ENCODE results near the gene CATSPERB. TPM values are rescaled to one million over a fixed set of nuclear protein-coding genes. Genes with fewer than 3 reads are reported as not detected.

Gene CATSPERB, protein sequence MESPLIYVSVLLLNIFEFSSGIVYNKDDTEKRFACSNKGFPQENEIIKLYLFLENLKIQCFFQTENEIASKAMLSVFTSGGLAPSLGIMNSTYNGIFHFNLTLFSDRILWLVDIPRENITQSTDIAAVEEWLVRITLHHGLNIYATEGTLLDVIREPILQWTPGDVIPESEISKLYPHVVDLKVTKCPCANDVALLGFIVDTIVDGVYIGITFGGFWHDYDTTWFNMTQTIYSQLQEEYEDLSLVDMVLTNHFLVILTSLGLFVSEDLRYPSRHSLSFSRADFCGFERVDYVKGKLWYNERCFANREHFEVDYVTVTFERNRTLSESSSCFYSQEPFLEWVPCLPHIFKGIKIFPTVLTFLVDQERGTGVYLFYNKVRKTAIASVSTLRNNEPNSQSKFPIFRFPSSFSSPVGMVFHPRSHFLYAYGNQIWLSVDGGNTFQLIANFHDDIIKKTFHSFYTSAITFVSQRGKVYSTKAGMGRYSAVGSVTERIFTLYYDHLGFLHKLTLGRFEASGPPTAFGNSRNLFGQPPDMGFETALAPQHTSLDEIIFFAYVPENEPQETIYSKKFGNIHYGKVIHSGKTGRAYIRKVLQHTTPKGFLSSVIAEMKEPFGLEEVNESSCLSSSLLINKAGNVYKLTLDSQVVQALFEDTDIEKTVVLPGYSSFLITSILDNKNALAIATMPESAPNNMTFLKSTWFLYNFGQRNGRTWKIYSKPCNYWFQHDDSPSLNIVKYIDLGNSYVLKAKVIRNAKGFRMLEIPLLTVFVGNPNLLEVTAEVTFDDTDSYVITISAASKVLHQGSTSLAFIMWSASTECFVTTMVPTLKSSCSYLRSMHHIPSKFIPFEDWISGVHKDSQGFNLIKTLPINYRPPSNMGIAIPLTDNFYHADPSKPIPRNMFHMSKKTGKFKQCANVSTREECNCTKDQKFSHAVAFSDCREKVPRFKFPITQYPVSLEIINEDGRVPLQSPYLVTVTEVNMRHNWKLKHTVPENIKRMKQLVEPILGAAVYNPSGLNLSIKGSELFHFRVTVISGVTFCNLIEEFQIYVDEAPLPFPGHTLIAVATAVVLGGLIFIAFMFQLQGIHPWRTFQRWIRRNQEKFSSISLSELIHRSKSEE
- total RNA-seq (ENCODE audit: low replicate concordance), result 2.0 and 2.5 TPM in 2 replicates
- long read RNA-seq, partial matches to known transcripts, result 0 of 1 reads
- long read RNA-seq, other reads (novel, unspliced or antisense), result 1 of 1 reads

DNA sequence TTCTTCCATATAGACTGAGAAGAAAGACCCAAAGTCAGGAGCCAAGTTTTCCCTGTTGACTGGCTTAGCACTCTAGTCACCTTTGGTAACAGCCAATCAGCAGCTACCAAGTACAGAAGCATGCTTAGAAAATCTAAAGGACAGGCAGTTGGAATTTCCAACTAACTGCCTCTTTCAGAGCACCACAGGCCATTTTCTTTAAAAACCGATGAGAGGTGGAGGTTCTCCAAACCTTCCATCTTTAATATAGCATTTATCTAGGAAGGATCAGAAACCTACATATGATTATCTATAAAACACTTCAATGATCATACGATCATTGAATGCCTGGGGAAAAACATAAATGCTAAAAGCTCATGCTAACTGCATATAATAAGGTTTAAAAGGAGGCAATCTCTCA is at the start of gene CATSPERB:
Gene CATSPERB (minus strand): TSS at position 101 of the 400 bp plus-strand sequence. CDS start 2,607 bp downstream, outside the sequence.
- Mint-ChIP-seq H3K27me3 (no peaks in the 10 kb centered on the region), H3K36me3 (no peaks in the 10 kb centered on the region), H3K4me1 (ENCODE audit: unreplicated experiment) (peaks cover 7% of the 10 kb centered on the region), H3K9me3 (no peaks in the 10 kb centered on the region), H3K4me3 (peak within 1 kb of the TSS; percentile 24), H3K27ac (peak within 1 kb of the TSS; percentile 21)
- TF ChIP-seq, protein P1, sequence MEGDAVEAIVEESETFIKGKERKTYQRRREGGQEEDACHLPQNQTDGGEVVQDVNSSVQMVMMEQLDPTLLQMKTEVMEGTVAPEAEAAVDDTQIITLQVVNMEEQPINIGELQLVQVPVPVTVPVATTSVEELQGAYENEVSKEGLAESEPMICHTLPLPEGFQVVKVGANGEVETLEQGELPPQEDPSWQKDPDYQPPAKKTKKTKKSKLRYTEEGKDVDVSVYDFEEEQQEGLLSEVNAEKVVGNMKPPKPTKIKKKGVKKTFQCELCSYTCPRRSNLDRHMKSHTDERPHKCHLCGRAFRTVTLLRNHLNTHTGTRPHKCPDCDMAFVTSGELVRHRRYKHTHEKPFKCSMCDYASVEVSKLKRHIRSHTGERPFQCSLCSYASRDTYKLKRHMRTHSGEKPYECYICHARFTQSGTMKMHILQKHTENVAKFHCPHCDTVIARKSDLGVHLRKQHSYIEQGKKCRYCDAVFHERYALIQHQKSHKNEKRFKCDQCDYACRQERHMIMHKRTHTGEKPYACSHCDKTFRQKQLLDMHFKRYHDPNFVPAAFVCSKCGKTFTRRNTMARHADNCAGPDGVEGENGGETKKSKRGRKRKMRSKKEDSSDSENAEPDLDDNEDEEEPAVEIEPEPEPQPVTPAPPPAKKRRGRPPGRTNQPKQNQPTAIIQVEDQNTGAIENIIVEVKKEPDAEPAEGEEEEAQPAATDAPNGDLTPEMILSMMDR (conservative IDR thresholded peaks at IDR 0.05), result no peak
- DNase-seq (ENCODE audit: extremely low spot score, unreplicated experiment), result no peak

DNA sequence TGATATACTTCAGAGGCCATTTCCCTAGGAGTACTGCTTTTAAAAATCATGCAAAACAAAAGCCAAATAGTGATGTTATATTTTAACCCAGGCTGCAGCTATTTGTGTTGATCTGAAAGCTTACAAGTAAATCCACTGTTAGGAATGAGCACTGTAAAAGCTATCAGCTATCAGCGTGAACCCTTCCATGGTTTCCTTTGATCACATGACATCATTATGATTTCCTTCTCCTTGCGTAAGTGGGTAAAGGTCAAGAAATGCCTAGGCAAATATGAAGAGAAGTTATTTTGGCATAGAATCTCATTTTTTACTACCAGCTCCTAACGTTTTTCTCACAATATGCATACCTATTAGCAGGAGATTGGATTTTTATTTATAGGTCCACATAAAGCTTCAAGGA is 48.6 kb upstream of the CATSPERB start:
- no peak overlapping the region for H3K27ac Mint-ChIP-seq
- H3K4me3 Mint-ChIP-seq, result no peak overlapping the region
- no peaks in the 10 kb centered on the region for H3K36me3 Mint-ChIP-seq
- H3K27me3 Mint-ChIP-seq, result no peaks in the 10 kb centered on the region
- H3K4me1 Mint-ChIP-seq (ENCODE audit: unreplicated experiment), result no peaks in the 10 kb centered on the region
- DNase-seq (ENCODE audit: extremely low spot score, unreplicated experiment), result no peak
- H3K9me3 Mint-ChIP-seq, result no peaks in the 10 kb centered on the region
- TF ChIP-seq, protein P1 (conservative IDR thresholded peaks at IDR 0.05), result no peak

DNA sequence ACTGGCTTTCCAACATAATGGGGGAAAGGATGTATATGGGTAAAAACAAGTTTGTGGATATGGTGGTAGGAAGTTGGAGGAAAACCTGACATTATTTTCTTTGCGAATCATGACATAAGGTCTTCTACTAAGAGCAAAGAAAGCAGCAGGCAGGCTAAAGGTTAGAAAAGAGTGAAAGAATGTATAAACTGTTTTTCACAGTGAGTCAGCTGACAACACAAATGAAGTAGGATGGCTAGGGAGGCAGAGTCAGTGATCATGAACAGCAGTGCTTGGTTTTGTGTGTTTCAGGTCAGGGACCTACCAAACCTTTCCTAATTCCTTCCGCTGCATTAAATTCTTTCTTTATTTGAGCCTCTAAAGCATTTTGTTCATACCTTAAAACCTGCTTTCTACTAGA is 46.3 kb upstream of the CATSPERB start:
- H3K4me1 Mint-ChIP-seq (ENCODE audit: unreplicated experiment), result no peaks in the 10 kb centered on the region
- no peaks in the 10 kb centered on the region for H3K27me3 Mint-ChIP-seq
- H3K4me3 Mint-ChIP-seq, result no peak overlapping the region
- H3K27ac Mint-ChIP-seq, result no peak overlapping the region
- H3K36me3 Mint-ChIP-seq, result no peaks in the 10 kb centered on the region
- TF ChIP-seq, protein P1 (conservative IDR thresholded peaks at IDR 0.05), result no peak
- no peak for DNase-seq (ENCODE audit: extremely low spot score, unreplicated experiment)
- no peaks in the 10 kb centered on the region for H3K9me3 Mint-ChIP-seq

- no peaks in the 10 kb centered on the region for H3K27me3 Mint-ChIP-seq
- no peak for DNase-seq (ENCODE audit: extremely low spot score, unreplicated experiment)
- H3K9me3 Mint-ChIP-seq, result no peaks in the 10 kb centered on the region
- TF ChIP-seq, protein P1 (conservative IDR thresholded peaks at IDR 0.05), result no peak
- H3K4me3 Mint-ChIP-seq, result no peak overlapping the region
- no peaks in the 10 kb centered on the region for H3K4me1 Mint-ChIP-seq (ENCODE audit: unreplicated experiment)
- H3K27ac Mint-ChIP-seq, result no peak overlapping the region
- no peaks in the 10 kb centered on the region for H3K36me3 Mint-ChIP-seq
Observed at GRCh38 chr14:91774140-91775096, 42.5 kb upstream of the CATSPERB start.

Data from type B pancreatic cell (in vitro differentiated cells).